Mesendoderm (in vitro differentiated cells): ENCODE measurements around the gene LRRN2.
"Not testable (repeated sequence)": the region's sequence is repeated elsewhere in the genome, so short reads cannot be mapped to it uniquely, and the experiment has no call there.

ENCODE experiments used
- DNase-seq: peaks from one replicate; pipeline ENCODE4 v3.0.0; 2013
- H2AK5ac ChIP-seq: 2 replicates; pipeline ENCODE4 v1.6.1; 2013; ENCODE audit warnings: low read length, inconsistent platforms
- H2BK120ac ChIP-seq: 2 replicates; pipeline ENCODE4 v1.6.1; 2013; ENCODE audit warnings: low read depth, mild to moderate bottlenecking, low read length, moderate library complexity, mixed read lengths
- H2BK15ac ChIP-seq: replicated peaks from 2 replicates; pipeline ENCODE4 v1.6.1; 2013; ENCODE audit warnings: low read depth, mild to moderate bottlenecking, moderate library complexity
- H2BK5ac ChIP-seq: 2 replicates; pipeline ENCODE4 v1.6.1; 2013; ENCODE audit warnings: low read length, inconsistent platforms
- H3K18ac ChIP-seq: 2 replicates; pipeline ENCODE4 v1.6.1; 2013; ENCODE audit warnings: mild to moderate bottlenecking, low read length, mixed read lengths
- H3K23ac ChIP-seq: one replicate; pipeline ENCODE4 v1.6.1; 2013; ENCODE audit warnings: low read length
- H3K27ac ChIP-seq: 2 replicates; pipeline ENCODE4 v1.5.1; 2013; ENCODE audit warnings: low read depth, mild to moderate bottlenecking, inconsistent platforms, low read length, moderate library complexity
- H3K27me3 ChIP-seq: 2 replicates; pipeline ENCODE4 v1.6.1; 2013; ENCODE audit warnings: low read length, control low read depth, mild to moderate bottlenecking, inconsistent platforms; ENCODE audit not compliant: insufficient read depth, poor library complexity
- H3K36me3 ChIP-seq: 2 replicates; pipeline ENCODE4 v1.6.1; 2013; ENCODE audit warnings: low read length, inconsistent platforms; ENCODE audit not compliant: control insufficient read depth, insufficient read depth
- H3K4ac ChIP-seq: one replicate; pipeline ENCODE4 v1.6.1; 2013; ENCODE audit warnings: low read depth, mild to moderate bottlenecking, low read length, moderate library complexity
- H3K4me1 ChIP-seq: 2 replicates; pipeline ENCODE4 v1.6.1; 2013; ENCODE audit warnings: low read depth, low read length, inconsistent platforms; ENCODE audit not compliant: control insufficient read depth
- H3K4me2 ChIP-seq: 2 replicates; pipeline ENCODE4 v1.6.1; 2013; ENCODE audit warnings: low read length
- H3K4me3 ChIP-seq: 2 replicates; pipeline ENCODE4 v1.5.1; 2013; ENCODE audit warnings: mild to moderate bottlenecking, low read length
- H3K56ac ChIP-seq: one replicate; pipeline ENCODE4 v1.6.1; 2013; ENCODE audit warnings: low read length
- H3K79me1 ChIP-seq: 2 replicates; pipeline ENCODE4 v1.6.1; 2013; ENCODE audit warnings: low read length, inconsistent platforms
- H3K79me2 ChIP-seq: 2 replicates; pipeline ENCODE4 v1.6.1; 2013; ENCODE audit warnings: mild to moderate bottlenecking, low read length; ENCODE audit not compliant: control insufficient read depth, insufficient read depth
- H3K9ac ChIP-seq: 2 replicates; pipeline ENCODE4 v1.6.1; 2013; ENCODE audit warnings: low read length, inconsistent platforms
- H4K5ac ChIP-seq: one replicate; pipeline ENCODE4 v1.6.1; 2013; ENCODE audit warnings: low read length
- H4K8ac ChIP-seq: one replicate; pipeline ENCODE4 v1.6.1; 2013; ENCODE audit warnings: low read depth, mild to moderate bottlenecking, control low read depth, low read length, moderate library complexity
- WGBS: extraction: QIAGEN DNeasy Blood & Tissue Kit; methylation state at CpG from one replicate; pipeline ENCODE4 v1.1.7; 2013; ENCODE audit warnings: low lambda C conversion rate, missing lambda C conversion rate; ENCODE audit not compliant: insufficient coverage; ENCODE audit errors: extremely low coverage; 5-methylcytosine and 5-hydroxymethylcytosine counted together

LRRN2 gene

DNA sequence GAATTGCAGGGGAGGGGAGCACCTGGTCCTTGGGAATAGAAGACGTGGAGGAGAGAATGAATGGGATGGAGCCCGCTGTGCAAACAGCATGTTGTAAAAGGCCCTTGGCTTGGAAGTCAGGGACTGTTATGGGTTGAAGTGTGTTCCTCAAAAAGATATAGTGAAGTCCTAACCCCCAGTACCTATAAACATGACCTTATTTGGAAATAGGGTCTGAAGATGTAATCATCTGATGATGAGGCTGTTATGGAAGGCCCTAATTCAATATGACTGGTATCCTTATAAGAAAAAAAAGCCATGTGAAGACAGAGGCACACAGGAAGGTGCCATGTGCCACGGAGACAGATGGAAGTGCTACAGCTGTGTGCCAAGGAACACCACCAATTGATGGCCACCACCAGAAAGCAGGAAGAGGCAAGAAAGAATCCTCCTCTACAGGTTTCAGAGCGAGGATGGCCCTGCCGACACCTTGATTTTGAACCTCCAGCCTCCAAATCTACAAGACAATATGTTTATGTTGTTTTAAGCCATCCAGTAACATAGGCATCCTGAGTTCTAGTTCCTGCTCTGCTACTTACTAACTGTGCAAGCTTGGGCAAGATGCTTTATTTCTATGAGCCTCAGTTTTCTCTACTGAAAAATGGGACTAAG lies 51.2 kb downstream of the LRRN2 start:
- H2BK5ac ChIP-seq = no peak overlapping the region
- H4K5ac ChIP-seq = no peak overlapping the region
- H2AK5ac ChIP-seq = no peak overlapping the region
- no peak overlapping the region for H3K27ac ChIP-seq
- H3K56ac ChIP-seq = no peak overlapping the region
- no peak overlapping the region for H3K9ac ChIP-seq
- no peaks in the 10 kb centered on the region for H3K4me1 ChIP-seq
- H3K4me2 ChIP-seq = no peak overlapping the region
- no peaks in the 10 kb centered on the region for H3K79me2 ChIP-seq
- H3K27me3 ChIP-seq = no peaks in the 10 kb centered on the region
- H2BK15ac ChIP-seq = no peak overlapping the region
- H4K8ac ChIP-seq = no peak overlapping the region
- WGBS = no CpG with 5 or more reads among the region's 5 CpGs
- no peak overlapping the region for H3K18ac ChIP-seq
- no peak overlapping the region for H3K4me3 ChIP-seq
- no peak overlapping the region for H2BK120ac ChIP-seq
- no peak overlapping the region for H3K23ac ChIP-seq
- H3K36me3 ChIP-seq = no peaks in the 10 kb centered on the region
- no peak overlapping the region for H3K4ac ChIP-seq
- no peaks in the 10 kb centered on the region for H3K79me1 ChIP-seq
- DNase-seq = no peak

DNA sequence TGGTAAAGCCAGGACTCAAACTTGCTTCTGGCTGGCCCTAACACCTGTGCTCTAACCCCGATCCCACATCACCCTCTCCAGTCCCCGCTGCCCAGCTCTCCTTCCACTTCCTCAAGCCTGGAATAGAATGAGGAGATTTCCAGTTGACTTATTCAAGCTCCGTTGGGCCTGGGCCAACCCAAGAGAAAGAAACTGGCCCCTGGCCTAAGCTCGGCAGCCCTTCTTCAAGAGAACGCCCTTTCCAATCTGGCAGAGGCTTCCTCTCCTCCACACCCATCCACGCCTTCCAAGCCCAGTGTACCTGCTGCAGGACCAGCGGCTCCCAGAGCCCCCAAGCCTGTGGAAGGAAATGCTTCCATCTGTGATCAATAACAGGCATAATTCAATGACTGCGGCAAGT lies 51.9 kb downstream of the LRRN2 start:
- Histone ChIP-seq H2BK120ac (no peak overlapping the region), H4K5ac (no peak overlapping the region), H3K79me2 (no peaks in the 10 kb centered on the region), H3K4ac (no peak overlapping the region), H3K4me3 (no peak overlapping the region), H3K9ac (no peak overlapping the region), H2BK15ac (no peak overlapping the region), H3K4me2 (no peak overlapping the region), H3K4me1 (no peaks in the 10 kb centered on the region), H3K18ac (no peak overlapping the region), H3K56ac (no peak overlapping the region), H2AK5ac (no peak overlapping the region), H3K79me1 (no peaks in the 10 kb centered on the region), H4K8ac (no peak overlapping the region), H3K23ac (no peak overlapping the region), H3K36me3 (no peaks in the 10 kb centered on the region), H2BK5ac (no peak overlapping the region), H3K27ac (no peak overlapping the region), H3K27me3 (no peaks in the 10 kb centered on the region)
- no CpG with 5 or more reads among the region's 8 CpGs for WGBS
- no peak for DNase-seq

DNA sequence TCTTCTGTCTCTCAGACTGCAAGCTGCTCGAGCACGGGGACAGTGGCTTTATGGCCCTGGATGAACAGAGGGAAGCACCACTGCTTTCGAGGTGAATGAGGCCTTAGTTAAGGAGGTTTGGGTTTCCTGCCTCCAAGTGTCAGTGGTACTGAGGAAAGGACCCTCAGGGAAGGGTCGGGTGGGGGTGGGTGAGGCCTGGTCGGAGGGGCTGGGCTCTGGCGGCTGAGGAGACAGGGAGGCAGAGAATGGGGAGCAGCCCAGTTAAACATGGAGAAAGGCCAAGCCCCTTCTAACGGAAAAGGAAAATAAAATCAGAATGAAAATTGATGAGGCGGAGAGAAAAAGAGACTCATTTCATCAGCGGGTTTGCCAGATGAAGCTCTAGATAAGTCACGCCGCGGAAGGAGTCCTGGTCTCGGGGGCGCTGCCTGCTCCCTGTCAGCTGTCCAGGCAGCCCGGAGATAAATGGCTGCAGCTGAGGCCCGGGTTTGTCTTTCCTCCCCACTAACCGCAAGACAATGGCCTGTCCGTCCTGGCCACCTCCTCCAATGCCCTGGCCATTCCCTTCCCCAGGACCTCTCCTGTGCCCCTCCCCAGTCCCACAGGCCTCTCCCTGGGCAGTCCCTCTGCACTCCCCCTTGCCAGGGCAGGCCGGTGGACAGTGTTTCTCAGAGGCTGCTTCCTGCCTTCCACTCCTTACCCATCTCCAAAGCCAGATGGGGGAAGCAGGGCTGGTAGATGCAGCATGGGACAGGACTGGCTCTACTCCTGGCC lies 55.2 kb downstream of the LRRN2 start:
- DNase-seq = no peak
- Histone ChIP-seq H3K4me3 (no peak overlapping the region), H4K8ac (no peak overlapping the region), H3K23ac (no peak overlapping the region), H4K5ac (no peak overlapping the region), H3K79me1 (no peaks in the 10 kb centered on the region), H3K27me3 (no peaks in the 10 kb centered on the region), H2AK5ac (no peak overlapping the region), H3K79me2 (no peaks in the 10 kb centered on the region), H3K4me2 (no peak overlapping the region), H3K4ac (no peak overlapping the region), H3K36me3 (no peaks in the 10 kb centered on the region), H2BK5ac (no peak overlapping the region), H2BK120ac (no peak overlapping the region), H3K56ac (no peak overlapping the region), H2BK15ac (no peak overlapping the region), H3K9ac (no peak overlapping the region), H3K4me1 (no peaks in the 10 kb centered on the region), H3K18ac (no peak overlapping the region), H3K27ac (no peak overlapping the region)
- no CpG with 5 or more reads among the region's 19 CpGs for WGBS

DNA sequence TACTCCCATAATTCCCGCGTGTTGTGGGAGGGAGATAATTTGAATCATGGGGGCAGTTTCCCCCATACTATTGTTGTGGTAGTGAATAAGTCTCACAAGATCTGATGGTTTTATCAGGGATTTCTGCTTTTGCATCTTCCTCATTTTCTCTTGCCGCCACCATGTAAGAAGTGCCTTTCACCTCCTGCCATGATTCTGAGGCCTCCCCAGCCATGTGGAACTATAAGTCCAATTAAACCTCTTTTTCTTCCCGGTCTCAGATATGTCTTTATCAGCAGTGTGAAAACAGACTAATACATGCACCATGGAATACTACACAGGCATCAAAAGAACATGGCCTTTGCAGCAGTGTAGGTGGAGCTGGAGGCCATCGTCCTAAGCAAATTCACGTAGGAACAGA lies 56.1 kb downstream of the LRRN2 start:
- not testable (repeated sequence) for H3K27me3 ChIP-seq, DNase-seq, H3K79me2 ChIP-seq, H3K18ac ChIP-seq, H2BK120ac ChIP-seq, H2AK5ac ChIP-seq, H3K36me3 ChIP-seq, H3K23ac ChIP-seq, H4K8ac ChIP-seq, H3K56ac ChIP-seq, H3K27ac ChIP-seq, H2BK5ac ChIP-seq, H2BK15ac ChIP-seq, H3K9ac ChIP-seq, H4K5ac ChIP-seq, H3K4me3 ChIP-seq, H3K4me1 ChIP-seq, H3K4me2 ChIP-seq, H3K79me1 ChIP-seq, H3K4ac ChIP-seq
- no CpG with 5 or more reads among the region's 6 CpGs for WGBS

DNA sequence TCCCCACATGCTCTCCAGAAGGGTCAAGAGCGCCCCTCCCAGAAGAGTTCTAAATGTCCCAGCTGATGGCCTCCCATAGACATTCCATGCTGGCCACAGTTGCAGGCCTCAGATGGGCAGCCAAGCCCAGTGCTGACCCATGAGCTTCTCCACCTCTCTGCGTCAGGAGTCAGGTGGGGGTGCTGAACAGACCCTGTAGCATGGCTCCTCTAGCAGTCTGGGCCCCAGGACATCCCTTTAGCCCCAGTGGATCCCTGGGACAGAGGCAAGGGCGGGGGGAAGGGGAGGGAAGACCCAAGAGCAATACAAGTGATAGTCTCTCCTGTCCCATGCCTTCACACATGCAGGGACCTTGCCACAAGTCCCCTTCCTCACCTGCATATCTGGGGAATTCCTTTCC lies 56.7 kb downstream of the LRRN2 start:
- Histone ChIP-seq H3K27ac (no peak overlapping the region), H3K56ac (no peak overlapping the region), H3K4me3 (no peak overlapping the region), H3K4me2 (no peak overlapping the region), H3K27me3 (no peaks in the 10 kb centered on the region), H3K18ac (no peak overlapping the region), H2BK15ac (no peak overlapping the region), H3K79me2 (no peaks in the 10 kb centered on the region), H3K4me1 (peaks cover 2% of the 10 kb centered on the region), H3K4ac (no peak overlapping the region), H3K9ac (no peak overlapping the region), H2BK120ac (no peak overlapping the region), H3K79me1 (no peaks in the 10 kb centered on the region), H4K5ac (no peak overlapping the region), H3K36me3 (no peaks in the 10 kb centered on the region), H2BK5ac (no peak overlapping the region), H3K23ac (no peak overlapping the region), H2AK5ac (no peak overlapping the region), H4K8ac (no peak overlapping the region)
- WGBS = no CpG with 5 or more reads among the region's 3 CpGs
- DNase-seq = no peak
